Measurements from ENCODE around the gene ARID2. TPM values are rescaled to one million over a fixed set of nuclear protein-coding genes. Genes with fewer than 3 reads are reported as not detected.

The ARID2 gene
- total and polyA plus RNA-seq, 2 of the 13 experiments (the other 11 are each of a cell fraction or from before 2014, with no cell fraction given): 15.9 to 22.2 TPM

- BruUV-seq (replicated peaks): no TSS peak
- no peak for TF ChIP-seq NRL (CRISPR knock-in tag; IDR thresholded peaks at IDR 0.05; ENCODE audit: borderline replicate concordance)
- TF ChIP-seq GPN1 (CRISPR knock-in tag; IDR thresholded peaks at IDR 0.05; ENCODE audit: borderline replicate concordance): no peak
- TF ChIP-seq ZNF713 (CRISPR knock-in tag; IDR thresholded peaks at IDR 0.05): no peak
- TF ChIP-seq ZFP82 (CRISPR knock-in tag; IDR thresholded peaks at IDR 0.05; ENCODE audit: borderline replicate concordance): no peak
- TF ChIP-seq PBX2 (CRISPR knock-in tag; IDR thresholded peaks at IDR 0.05): no peak
- no peak for TF ChIP-seq LCORL (IDR thresholded peaks at IDR 0.05)
- no peak for TF ChIP-seq LCORL (CRISPR knock-in tag; IDR thresholded peaks at IDR 0.05)
- no peak for TF ChIP-seq ZNF589 (CRISPR knock-in tag; conservative IDR thresholded peaks at IDR 0.05)
- TF ChIP-seq FLYWCH1 (CRISPR knock-in tag; IDR thresholded peaks at IDR 0.05): no peak
- TF ChIP-seq ZBTB3 (CRISPR knock-in tag; IDR thresholded peaks at IDR 0.05; ENCODE audit: borderline replicate concordance, low read depth): no peak
- no peak for TF ChIP-seq AHR (CRISPR knock-in tag; IDR thresholded peaks at IDR 0.05)
- no peak for TF ChIP-seq BORCS8-MEF2B (CRISPR knock-in tag; IDR thresholded peaks at IDR 0.05)
- TF ChIP-seq, protein P1, sequence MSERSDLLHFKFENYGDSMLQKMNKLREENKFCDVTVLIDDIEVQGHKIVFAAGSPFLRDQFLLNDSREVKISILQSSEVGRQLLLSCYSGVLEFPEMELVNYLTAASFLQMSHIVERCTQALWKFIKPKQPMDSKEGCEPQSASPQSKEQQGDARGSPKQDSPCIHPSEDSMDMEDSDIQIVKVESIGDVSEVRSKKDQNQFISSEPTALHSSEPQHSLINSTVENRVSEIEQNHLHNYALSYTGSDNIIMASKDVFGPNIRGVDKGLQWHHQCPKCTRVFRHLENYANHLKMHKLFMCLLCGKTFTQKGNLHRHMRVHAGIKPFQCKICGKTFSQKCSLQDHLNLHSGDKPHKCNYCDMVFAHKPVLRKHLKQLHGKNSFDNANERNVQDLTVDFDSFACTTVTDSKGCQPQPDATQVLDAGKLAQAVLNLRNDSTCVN (CRISPR knock-in tag; IDR thresholded peaks at IDR 0.05; ENCODE audit: borderline replicate concordance): no peak
- TF ChIP-seq ZNF12 (CRISPR knock-in tag; IDR thresholded peaks at IDR 0.05): no peak
- TF ChIP-seq ZNF20 (CRISPR knock-in tag; IDR thresholded peaks at IDR 0.05): no peak
- no peak for TF ChIP-seq HMGXB3 (CRISPR knock-in tag; IDR thresholded peaks at IDR 0.05; ENCODE audit: borderline replicate concordance)
- TF ChIP-seq, protein P2, sequence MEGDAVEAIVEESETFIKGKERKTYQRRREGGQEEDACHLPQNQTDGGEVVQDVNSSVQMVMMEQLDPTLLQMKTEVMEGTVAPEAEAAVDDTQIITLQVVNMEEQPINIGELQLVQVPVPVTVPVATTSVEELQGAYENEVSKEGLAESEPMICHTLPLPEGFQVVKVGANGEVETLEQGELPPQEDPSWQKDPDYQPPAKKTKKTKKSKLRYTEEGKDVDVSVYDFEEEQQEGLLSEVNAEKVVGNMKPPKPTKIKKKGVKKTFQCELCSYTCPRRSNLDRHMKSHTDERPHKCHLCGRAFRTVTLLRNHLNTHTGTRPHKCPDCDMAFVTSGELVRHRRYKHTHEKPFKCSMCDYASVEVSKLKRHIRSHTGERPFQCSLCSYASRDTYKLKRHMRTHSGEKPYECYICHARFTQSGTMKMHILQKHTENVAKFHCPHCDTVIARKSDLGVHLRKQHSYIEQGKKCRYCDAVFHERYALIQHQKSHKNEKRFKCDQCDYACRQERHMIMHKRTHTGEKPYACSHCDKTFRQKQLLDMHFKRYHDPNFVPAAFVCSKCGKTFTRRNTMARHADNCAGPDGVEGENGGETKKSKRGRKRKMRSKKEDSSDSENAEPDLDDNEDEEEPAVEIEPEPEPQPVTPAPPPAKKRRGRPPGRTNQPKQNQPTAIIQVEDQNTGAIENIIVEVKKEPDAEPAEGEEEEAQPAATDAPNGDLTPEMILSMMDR (CRISPR knock-in tag; IDR thresholded peaks at IDR 0.05): no peak
- no peak for TF ChIP-seq ZNF562 (CRISPR knock-in tag; IDR thresholded peaks at IDR 0.05; ENCODE audit: borderline replicate concordance)
- TF ChIP-seq ZNF446 (CRISPR knock-in tag; IDR thresholded peaks at IDR 0.05): no peak
Measured at GRCh38 chr12:45872446-45872845, 142.9 kb downstream of the ARID2 start.

More at GRCh38 chr12:45872446-45872845, 142.9 kb downstream of the ARID2 start:
- in situ Hi-C loops (cut with HindIII; ENCODE audit: extremely low pct_ligation_motif_present, low pct_unique_long_range_greater_than_20kb): no loop called here
- WGBS (ENCODE audit: low lambda C conversion rate): 96% methylated on average over 7 of the region's 7 CpGs
- Histone ChIP-seq H3K9me3 (ENCODE audit: low read length) (no peaks in the 10 kb centered on the region), H3K27me3 (ENCODE audit: control insufficient read depth in 1 of 2, insufficient read depth in 2 of 2, low read length in 2 of 2) (no peaks in the 10 kb centered on the region), H3K4me3 (replicated peaks in 1 of 3; ENCODE audit: insufficient read depth in 1 of 3, low read depth in 2 of 3, low read length in 3 of 3) (no peak overlapping the region), H3K27ac (ENCODE audit: extremely low read length, insufficient read depth, low read length) (no peak overlapping the region), H4K20me1 (ENCODE audit: insufficient read depth, low read length) (peaks cover 2% of the 10 kb centered on the region; the same call in 1 of the 2 replicates), H3K79me2 (ENCODE audit: insufficient read depth, low read length) (no peaks in the 10 kb centered on the region), H3K4me1 (ENCODE audit: insufficient read depth, low read length) (no peaks in the 10 kb centered on the region), H3K36me3 (replicated peaks in 1 of 2; ENCODE audit: control insufficient read depth in 1 of 2, insufficient read depth in 2 of 2, low read length in 2 of 2) (peaks cover 9 to 51% of the 10 kb centered on the region in 2 experiments; a peak in 4 of 5 replicates), H3K9ac (ENCODE audit: insufficient read depth, low read depth, low read length) (no peak overlapping the region), H3K4me2 (ENCODE audit: low read depth, low read length) (no peak overlapping the region), H2AFZ (ENCODE audit: low read length) (no peak overlapping the region)
- DNase-seq (ENCODE audit: low spot score): no peak
- ChIA-PET CTCF (ENCODE audit: low intra/inter-chr PET ratio, low total read pairs) (no interaction called here), POLR2A (no interaction called here)
- intact Hi-C loops (cut with micrococcal nuclease; ENCODE audit: unreplicated experiment): no loop called here
- no peak for ATAC-seq
- no peak for FAIRE-seq

Measured in HepG2 (cell line).